ENCODE data around the gene UBE2D2.

DNA sequence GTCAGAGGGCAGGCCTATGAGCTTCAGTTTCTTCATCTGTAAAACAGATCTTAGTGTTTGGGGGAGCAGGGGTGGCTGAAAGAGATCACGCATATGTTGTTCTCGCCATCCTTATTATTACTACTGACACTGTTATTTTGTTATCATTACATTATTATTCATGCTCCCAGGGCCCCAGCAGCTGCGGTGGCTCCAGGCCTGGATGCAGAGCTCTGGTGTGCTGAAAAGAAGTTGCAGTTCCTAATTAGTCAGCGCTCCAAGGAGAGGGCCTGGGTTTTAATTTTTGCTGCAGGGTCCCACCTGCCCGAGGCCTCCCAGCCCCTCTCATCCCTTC is 106.6 kb downstream of the UBE2D2 start:
- TF ChIP-seq, protein P1, sequence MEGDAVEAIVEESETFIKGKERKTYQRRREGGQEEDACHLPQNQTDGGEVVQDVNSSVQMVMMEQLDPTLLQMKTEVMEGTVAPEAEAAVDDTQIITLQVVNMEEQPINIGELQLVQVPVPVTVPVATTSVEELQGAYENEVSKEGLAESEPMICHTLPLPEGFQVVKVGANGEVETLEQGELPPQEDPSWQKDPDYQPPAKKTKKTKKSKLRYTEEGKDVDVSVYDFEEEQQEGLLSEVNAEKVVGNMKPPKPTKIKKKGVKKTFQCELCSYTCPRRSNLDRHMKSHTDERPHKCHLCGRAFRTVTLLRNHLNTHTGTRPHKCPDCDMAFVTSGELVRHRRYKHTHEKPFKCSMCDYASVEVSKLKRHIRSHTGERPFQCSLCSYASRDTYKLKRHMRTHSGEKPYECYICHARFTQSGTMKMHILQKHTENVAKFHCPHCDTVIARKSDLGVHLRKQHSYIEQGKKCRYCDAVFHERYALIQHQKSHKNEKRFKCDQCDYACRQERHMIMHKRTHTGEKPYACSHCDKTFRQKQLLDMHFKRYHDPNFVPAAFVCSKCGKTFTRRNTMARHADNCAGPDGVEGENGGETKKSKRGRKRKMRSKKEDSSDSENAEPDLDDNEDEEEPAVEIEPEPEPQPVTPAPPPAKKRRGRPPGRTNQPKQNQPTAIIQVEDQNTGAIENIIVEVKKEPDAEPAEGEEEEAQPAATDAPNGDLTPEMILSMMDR (IDR thresholded peaks at IDR 0.05), result no peak
- TF ChIP-seq EZH2 (IDR thresholded peaks at IDR 0.05; ENCODE audit: borderline replicate concordance, insufficient read depth, low read depth, low read length, poor library complexity, severe bottlenecking), result no peak

All from B cell (primary cell).